ACHN (cell line): ENCODE results near the gene MAP3K9.
A peak's percentile ranks its signal among the peaks of the same experiment; 100 is the strongest.

Source experiments
- DNase-seq: peaks from one replicate; pipeline ENCODE4 v3.0.0-alpha.2; 2015
- in situ Hi-C: cut with HindIII; loops from 2 replicates; pipeline ENCODE4 v1.10.0; 2017; ENCODE audit warnings: low sequenced_read_pairs, low pct_ligation_motif_present, low pct_unique_long_range_greater_than_20kb

The MAP3K9 gene

DNA sequence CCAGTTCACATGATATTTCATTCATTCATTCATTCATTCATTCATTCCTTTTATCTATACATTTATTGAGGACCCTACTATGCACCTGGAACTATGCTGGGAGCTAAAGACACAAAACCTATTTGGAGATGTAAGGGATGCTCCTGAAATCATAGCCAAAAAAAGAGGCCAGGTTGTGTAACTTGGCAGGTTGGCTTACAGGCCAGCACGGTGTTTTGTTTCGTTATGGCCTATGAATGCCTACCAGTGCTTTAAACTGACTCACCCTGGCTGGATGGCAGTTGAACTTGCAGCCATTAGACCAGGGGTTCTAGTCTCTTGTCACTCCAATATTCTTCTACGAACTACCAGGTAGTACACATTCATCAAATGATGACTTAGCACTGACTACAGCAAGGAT is 15.7 kb downstream of the MAP3K9 start:
- in situ Hi-C loops = no loop called here
- no peak for DNase-seq

DNA sequence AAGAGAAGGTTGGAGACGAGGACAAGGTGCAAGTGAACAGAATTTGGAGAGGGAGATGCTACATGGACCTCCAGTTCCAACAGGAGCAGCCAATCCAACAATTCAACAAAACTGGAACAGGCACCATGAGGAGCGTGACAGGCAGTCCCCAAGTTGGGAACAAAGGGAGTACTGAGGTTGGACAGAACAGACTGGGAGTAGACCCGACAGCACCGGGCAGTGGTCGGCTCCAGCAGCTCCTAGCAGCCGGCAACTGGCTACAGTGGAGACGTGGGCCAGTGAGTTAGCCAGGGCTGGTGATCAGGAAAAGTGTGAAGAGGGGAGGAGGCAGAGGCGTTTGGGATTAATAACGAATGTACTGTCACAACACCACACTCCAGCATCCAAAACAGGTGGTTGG is 16.4 kb downstream of the MAP3K9 start:
- no peak for DNase-seq
- in situ Hi-C loops = no loop called here

DNA sequence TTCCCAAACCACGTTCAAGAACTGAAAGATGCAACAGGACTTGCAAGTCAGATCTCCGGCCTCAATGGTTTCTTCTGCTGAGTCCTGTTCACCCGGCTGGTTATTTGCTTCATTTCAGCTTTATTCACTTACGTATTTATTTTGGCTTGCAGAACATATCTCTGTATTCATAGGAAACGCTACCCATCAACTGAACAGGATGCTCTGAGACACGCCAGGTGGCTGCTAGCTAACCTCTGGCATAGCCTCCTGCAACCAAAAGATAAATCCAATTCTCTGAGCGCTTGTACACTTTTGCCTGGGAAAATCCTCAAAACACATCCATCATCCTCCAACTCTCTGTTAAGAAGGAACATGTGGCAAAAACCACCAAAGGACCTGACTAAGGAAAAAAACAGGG is 17.3 kb downstream of the MAP3K9 start:
- in situ Hi-C loops = no loop called here
- DNase-seq = no peak

DNA sequence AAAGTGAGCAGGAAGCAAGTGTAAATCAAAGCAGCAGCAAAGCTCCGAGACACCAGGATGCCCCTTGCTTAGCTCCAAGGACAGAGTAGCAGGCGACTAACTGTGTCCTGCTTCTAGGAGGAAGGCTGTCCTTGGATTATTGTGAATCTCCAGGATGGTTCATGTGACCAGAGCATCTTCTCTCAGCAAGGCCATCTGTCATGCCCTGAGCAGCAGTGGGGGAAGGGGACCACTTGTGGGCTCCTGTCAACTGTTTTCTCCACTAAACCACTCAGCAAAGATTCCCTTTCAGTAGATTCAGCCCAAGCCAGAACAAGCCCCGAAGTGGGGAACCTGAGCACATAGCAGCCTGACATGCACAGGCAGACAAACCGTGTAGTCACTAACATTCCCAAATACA is 19.4 kb downstream of the MAP3K9 start:
- in situ Hi-C loops = no loop called here
- no peak for DNase-seq

DNA sequence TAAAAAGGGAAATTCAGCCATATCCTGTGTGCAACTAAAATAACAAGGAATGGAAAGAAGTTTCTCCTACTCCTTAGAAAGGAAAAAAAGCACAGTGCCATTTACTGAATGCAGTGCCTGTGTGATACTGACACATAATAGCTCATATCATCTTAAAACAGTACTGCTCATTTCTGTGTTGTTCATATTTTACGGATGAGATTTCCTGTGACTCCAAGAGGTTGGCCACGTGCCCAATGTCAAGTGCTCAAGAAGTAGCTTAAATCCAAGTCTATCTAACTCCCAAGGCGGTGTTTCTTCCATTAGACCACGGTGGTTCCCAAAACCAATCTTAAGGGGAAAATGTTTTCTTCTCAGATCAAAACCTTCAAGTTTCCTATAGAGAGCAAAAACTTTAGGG is 20.0 kb downstream of the MAP3K9 start:
- peak; percentile 29 for DNase-seq
- in situ Hi-C loops = no loop called here

DNA sequence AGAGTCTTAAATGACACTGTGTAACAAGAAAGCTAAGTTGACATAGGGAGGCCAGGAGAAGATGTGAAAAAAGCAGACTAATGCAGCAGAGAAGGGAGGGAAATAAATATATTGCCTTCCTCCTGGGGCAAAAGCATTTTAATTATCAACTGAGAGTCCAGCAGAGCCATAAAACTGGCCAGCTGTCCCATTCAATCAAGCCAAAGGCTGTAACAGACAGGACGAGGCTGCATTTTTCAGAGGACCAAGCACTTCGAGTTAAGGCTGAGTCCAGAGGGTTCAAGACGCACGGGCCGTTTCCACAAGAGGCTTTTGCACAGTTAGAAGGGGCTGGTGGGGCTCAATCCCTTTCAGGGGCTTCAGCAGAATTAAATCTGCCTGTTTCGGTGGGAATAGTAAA is 20.4 kb downstream of the MAP3K9 start:
- DNase-seq = no peak
- in situ Hi-C loops = no loop called here

DNA sequence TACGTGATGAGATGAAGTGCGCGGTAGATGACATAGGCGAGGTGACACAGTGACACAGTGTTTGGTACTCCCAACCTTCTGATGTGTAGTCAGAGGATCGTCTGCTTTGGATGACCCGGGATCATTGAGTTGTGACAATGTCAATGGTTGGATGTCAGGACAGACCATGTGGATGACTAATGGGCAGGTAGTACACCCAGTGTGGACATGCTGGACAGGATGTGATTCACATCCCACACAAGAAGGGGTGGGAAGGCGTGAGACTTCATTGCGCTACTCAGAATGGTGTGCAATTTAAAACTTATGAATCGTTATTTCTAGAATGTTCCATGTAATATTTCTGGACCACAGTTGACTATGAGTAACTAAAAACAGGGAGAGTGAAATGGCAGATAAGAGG is 23.8 kb downstream of the MAP3K9 start:
- in situ Hi-C loops = no loop called here
- DNase-seq = no peak

DNA sequence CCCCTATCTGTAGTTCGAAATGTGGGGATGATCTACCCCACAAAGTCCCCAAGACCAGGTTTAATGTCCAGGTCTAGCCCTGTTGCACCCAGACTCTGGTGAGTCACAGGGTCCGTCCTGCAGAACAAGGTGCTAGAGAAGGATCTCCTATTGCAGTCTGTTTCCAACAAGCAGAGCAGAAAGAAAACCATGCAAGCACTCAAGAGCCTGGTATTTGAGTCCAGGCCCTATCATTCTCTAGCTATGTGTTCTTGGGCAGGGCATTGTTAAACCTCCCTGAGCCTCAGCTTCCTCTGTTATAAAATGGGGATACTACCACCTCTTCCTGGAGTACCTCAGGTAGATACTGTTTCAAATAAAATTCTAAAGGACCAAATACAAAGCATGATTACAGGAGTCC is 24.4 kb downstream of the MAP3K9 start:
- in situ Hi-C loops = no loop called here
- DNase-seq = no peak

DNA sequence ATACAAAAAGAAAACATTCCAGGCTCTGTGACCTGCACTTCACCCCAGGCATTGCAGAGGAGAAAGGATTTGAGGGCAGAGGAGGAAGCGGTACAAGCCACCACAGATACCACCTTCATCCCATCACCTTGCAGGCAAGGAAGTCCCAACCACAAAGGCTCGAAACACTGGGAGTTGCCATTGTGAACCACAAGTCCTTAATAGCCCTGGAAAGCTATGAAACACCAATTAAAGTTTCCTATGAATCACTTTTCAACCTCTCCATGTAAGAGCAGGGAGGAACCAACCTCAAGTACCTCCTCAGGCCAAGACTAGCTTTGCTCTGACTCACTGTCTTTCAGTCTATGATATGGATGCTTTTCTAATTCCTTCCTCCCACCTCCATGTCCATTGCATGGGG is 27.0 kb downstream of the MAP3K9 start:
- peak; percentile 40 for DNase-seq

DNA sequence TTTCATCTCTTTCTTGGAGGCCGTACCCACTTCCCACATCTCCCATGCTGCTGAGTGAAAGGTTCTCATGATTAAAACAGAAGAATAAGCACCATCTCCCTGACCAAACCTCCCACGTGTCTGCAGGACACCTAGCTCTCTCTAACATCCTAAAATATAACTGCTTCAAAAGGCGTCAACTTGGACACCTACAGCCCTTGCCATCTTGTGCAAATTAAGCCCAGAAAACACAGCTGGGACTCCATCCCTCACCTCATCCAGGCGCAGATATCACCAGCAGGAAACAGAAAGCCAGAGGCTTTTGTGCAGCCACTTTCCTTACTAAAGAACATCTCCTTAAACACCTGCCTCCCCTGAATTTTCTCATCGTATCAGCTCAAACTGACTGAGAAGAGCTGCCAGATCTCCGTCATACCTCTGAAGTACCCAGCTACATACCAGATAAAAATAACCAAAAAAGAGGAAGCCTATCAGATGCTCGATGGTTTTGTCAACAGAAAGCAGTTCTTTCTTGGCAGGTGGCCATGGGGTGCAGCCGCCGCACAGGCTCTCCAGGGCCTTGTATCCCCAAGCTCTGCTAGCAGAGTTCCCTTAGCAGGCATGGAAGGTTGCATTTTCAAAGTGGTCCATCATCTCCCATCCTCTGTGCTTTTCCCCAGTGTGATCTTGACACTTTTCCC is 28.8 kb downstream of the MAP3K9 start:
- in situ Hi-C loops = no loop called here
- DNase-seq = no peak

More for the DNA sequence above, 27.0 kb downstream of the MAP3K9 start:
- in situ Hi-C loops = no loop called here

DNA sequence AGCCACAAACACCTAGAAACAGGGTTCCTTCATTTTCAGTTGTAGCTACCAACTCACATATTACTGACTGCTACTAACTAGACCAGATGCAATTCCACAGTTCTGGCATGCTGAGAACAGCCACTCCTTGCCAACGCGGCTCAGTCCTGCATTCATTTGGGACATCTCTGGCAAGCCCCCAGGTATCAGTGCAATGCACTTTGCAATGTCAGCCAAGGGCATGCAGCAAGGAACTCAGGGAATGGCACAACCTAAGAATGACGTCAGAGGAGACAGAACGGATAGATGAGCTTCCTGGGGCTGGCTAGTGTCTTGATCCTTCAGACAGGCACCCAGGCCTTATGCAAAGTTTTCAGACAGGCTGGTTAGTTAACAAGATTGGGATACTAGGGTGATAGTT is 29.6 kb downstream of the MAP3K9 start:
- DNase-seq = no peak
- in situ Hi-C loops = no loop called here

DNA sequence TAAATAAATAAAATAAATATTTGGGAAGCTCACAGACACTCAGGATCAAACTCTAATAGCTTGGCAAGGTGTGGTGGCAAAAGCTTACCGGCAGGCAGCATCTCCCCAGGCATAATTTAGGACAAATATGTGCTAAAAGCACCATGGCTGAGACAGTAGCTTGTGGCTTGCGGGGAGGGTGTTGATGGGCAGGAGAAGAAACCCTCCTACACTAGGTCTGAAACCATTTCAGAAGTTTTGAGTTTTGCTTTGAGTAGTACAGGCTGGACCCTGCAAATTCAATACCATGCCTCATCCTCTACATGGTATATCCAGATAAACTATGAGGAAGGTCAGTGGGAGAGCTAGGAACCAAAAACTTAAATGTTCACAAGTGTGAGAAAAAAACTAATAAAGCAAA is 33.1 kb downstream of the MAP3K9 start:
- DNase-seq = no peak
- in situ Hi-C loops = no loop called here

DNA sequence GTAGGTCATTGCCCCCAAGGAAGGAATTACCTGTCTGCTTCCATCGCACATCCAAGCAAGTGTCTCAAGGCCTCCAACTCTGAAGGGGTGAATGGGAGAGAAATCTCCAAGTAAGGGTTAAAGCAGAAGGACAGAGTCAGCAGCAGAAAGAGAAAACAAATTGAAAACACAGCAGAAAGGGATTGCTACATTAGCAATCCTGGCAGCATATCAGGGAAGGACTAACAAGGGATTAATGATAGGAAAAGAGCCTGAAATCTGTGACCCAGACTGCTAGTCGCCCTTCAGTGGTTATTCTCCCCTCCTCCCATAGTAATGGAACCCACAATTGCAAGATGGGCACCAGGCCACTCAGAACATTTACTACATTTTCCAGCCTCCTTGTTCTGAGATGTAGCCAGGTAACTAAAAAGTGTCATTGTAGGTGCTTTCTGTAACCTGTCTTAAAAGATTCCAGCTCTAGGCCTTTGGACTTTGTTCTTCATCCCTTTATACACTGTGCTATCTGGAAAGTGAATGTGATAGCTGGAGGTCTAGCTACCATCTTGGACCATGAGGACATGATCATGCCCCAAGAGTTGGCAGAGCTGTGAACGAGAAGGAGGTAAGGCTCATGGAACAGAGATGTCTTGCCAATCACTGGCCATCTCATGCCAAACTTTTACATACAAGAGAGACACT is 36.0 kb downstream of the MAP3K9 start:
- DNase-seq = no peak

DNA sequence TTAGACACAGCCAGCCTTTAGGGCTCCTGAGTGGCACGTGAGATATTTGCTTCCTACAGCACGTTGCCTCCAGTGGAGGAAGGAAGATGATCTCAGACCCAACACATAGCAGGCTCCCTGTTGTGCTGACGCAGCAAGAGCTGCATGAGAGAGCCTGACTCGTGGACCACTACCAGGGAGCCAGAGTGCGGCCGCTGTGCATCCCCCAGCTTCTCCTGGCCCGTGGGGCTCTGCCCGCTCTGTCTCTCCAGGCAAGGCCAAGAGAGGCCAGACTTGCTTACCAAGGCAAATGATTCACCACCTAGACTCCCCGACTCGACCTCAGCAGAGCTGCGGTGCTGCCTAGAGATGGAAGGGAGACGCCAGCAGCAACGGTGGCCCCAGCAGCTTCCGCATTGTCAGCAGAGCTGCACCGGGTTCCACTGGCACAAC is 37.5 kb downstream of the MAP3K9 start:
- DNase-seq = peak; percentile 77
- in situ Hi-C loops = no loop called here

More for the DNA sequence above, 36.0 kb downstream of the MAP3K9 start:
- in situ Hi-C loops = no loop called here

DNA sequence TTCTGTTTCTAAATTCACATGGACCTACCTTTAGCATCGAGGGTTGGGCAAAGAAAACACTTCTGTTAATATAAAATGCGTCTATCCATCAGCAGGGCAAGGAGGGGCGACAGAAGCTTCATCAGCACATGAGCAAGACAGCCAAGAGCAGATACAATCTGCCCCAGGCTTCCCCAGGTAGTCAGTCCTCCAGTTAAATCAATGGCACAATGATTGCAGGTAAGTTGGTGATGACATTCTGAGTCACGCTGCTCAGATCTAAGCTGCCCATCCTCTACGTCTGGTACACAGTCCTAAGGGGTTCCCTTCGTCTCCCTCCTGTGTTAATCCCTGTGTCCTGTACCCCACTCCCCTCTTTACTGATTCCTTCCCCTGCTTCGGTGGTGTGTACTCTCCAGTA is 38.8 kb downstream of the MAP3K9 start:
- in situ Hi-C loops = no loop called here
- DNase-seq = no peak

DNA sequence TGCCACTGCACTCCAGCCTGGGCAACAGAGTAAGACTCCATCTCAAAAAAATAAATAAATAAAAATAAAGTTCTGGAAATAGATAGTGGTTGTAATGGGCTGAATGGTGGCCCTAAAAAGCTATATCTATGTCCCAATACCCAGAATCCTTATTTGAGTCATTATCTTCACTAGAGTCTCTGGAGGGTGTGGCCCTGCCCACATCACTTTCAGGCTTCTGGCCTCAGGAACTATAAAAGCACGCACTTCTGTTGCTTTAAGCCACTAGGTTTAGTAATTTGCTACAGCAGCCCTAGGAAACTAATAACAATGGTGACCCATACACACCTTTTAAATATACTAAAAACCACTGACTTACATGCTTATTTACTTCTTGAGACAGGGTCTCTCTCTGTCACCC is 49.9 kb downstream of the MAP3K9 start:
- in situ Hi-C loops = no loop called here
- no peak for DNase-seq

DNA sequence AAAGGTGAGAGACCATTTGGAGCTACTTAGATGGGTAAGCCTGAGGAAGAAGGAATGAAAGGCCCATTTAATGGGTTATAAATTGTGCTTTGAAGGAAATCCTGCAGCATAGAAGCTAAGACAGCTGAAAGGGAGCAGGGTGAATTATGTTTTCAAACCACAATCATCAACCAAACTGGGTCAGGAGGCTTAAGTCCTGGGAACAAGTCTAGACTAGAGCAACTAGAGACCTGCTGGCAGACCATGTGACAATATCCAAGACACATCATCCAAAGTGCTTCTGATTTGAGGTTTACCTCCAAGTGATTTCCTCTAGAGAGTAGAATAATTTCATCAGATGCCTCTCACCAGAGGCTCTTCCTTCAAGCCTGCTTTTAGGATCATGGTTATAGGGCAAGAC is 53.7 kb downstream of the MAP3K9 start:
- in situ Hi-C loops = no loop called here
- peak; percentile 40 for DNase-seq

DNA sequence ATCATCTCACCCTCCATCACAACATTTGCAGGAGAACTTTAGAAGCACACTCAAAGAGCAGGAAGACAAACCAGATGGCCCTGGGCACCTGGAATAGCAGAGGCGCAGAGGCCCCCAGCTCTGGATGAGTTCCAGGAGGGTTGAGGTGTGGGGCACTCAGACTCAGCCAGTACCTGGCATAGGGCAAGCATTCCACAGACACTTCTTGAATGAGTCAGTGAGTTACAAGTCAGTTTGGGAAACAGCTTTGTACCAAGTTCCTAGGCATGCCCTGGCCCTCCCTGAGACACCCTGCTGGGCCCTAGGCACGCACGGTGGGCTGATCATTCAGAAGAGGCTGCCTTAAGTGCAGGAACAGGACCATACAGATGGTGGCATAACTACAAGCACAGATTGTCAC is 54.3 kb downstream of the MAP3K9 start:
- peak; percentile 96 for DNase-seq
- in situ Hi-C loops = no loop called here

DNA sequence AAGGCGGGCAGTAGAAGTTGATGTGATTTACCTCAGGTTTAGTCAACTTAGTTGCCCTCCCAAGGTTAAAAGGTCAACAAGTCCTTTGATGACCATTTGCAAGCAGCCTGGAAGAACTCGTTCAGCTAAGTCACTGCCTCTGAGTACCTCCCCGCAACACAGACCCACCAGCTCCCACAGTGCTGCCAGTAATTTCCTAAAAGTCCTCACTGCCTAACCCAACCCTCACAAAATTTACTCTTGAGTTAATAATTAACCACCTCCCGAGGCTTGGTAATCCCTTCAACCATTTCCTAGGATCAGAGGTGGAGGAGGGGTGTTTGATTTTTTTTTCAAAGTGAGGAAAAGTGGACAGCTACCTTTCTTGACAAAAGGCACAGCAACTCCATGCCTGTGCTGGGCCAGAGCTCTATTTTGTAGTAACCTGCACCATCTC is 55.8 kb downstream of the MAP3K9 start:
- DNase-seq = peak; percentile 84
- in situ Hi-C loops = no loop called here

DNA sequence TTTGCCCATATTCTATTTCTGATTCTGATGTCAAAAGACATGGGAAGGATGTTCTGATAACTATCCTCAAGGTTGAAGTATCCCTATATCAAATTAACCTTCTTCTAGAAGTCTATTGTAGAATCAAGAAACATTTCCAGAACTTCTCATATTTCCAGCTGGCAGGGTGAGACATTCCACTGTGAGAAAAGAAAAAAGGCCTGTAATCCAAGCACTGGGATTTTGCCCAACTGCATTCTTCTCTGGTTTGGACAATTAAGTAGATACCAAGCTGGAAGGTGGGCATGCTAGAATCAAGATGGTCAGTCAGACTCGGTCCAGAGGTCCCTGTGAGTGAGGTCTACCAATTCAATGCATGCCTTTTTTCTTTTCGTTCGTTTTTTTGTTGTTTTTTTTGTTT is 60.9 kb downstream of the MAP3K9 start:
- in situ Hi-C loops = no loop called here
- DNase-seq = no peak
